Stimulated activated CD4-positive, alpha-beta T cell treated with anti-CD3 and anti-CD28 coated beads, Interleukin-15, amount 100 ng/mL, for 1 hour (primary cell): ENCODE measurements around the gene RNU5B-1.
"Not testable (repeated sequence)": the region's sequence is repeated elsewhere in the genome, so short reads cannot be mapped to it uniquely, and the experiment has no call there.

Experiments
- DNase-seq, 2 donors: peaks; one replicate each; pipeline ENCODE4 v3.0.0-alpha.2; 2020; ENCODE audit warnings: low read depth in 1 of 2, low spot score in 1 of 2

RNU5B-1 gene

DNA sequence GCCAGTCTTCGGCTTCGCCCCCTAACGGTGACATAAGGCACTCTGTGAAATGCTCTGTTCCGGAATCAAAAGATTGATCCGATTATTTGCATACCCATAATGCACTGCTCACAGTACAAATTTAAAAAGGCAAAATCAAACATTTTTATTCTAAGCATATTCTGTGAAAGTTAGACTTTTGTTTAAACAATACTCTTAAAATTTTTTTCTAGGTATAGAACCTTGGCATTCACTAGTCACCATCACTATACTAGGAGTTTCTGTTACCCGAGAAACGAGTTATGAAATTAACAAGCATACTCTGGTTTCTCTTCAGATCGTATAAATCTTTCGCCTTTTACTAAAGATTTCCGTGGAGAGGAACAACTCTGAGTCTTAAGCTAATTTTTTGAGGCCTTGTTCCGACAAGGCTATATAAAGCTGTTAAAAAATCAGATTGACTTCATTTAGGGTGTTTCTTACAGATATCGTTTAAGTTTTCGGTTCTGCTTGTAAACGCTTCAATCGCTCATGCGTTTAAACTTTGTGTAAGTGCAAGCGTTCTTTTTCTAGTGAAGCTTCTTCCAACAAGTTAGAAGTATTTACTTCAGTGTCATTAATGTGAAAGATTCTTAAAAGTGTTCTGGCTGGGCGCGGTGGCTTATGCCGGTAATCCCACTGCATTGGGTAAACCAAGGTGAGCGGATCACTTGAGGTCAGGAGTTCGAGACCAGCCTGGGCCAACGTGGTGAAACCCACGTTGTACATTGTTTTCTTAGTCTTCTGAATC, at the start of gene RNU5B-1:
Gene RNU5B-1, plus strand, starts transcription at position 297 of the 769 bp plus-strand sequence.
- DNase-seq, result peak; percentile 54 to 63

DNA sequence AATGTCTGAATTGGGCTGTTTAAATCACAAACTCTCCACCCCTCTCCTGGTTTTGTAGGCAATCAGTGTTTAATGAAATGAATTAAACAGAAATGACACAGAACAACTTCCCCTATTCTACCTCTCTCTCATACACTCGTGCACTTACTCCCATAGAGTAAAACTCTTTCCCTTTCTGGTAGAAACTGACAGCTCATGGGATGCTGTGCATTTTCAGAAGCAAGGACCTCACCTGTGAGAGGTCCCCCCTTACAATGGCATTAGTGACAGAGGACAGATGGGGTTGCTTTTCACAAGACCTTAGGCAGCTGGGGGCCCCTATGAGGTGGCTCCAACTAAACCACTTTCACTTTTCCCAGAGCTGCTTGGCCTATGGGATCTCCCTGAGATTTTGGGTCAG, 49.7 kb upstream of the RNU5B-1 start:
- no peak for DNase-seq

- no peak for DNase-seq
Observed at GRCh38 chr15:65255486-65256140, 48.9 kb upstream of the RNU5B-1 start.

- no peak for DNase-seq
Observed at GRCh38 chr15:65258375-65259262, 45.9 kb upstream of the RNU5B-1 start.

- no peak for DNase-seq
Observed at GRCh38 chr15:65259367-65259797, 45.1 kb upstream of the RNU5B-1 start.

DNA sequence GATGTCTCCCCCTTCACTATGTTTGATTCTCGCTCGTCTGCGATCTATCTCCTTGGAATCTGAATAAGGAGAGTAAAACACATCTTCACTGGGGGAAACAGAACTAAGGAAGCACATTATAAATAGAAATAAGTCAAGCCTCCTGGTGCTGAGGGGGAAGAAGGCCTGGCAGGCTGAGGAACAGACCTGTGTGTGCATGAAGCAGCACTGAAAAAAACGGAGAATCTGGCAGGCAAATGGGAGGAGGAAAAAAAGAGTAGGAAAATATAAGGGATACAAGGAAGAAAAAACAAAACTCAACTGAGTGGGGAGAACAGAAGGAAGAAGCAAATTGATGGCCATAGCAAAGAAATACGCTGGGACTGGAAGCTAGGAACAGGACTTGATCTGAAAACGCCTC, 43.5 kb upstream of the RNU5B-1 start:
- no peak for DNase-seq

DNA sequence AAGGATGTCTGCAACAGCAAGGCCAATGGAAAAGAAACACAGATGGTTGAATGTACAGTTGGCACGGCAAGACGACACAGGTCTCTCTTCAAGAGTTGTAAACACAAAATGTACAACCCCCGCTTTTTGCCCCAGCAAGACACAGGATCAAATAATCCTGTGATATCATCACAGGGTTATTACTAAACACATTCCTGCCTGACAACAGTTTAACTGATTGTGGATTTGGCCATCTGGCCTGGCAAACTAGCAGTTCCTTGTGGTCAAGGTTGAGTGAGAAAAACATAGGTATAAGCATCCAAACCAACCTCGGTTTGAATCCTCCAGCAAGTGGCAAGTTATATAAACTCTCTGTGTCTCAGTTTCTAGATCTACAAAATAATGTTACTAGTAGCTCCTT, 41.2 kb upstream of the RNU5B-1 start:
- no peak for DNase-seq

DNA sequence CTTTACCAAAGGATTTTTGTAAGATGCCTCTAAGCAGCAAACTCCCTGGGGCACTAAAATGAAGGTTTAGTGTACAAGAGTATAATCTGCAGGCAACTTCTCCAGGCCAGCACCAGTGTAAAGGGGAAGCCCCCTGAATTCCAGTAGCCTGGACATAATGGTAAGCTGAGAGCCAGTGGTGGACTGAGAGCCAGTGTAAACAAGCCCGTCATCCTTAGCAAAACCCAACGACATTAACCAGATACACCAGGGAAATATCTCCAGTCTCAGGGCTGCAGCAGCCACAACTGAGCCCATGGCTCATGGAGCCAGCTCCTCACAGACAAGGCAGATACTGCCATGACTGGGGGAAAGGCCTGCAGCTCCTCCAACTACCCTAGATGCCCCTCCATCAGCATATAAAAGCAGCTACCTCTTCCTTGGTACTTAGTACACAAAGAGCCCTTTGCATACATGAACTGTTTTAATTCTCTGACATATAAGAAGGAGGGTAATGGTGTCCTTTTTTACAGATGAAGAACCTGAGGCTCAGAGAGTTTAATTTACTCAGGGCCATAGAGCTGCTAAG, 39.5 kb upstream of the RNU5B-1 start:
- no peak for DNase-seq

- no peak for DNase-seq
Observed at GRCh38 chr15:65266469-65266868, 38.0 kb upstream of the RNU5B-1 start.

- no peak for DNase-seq
Observed at GRCh38 chr15:65268411-65268810, 36.1 kb upstream of the RNU5B-1 start.

DNA sequence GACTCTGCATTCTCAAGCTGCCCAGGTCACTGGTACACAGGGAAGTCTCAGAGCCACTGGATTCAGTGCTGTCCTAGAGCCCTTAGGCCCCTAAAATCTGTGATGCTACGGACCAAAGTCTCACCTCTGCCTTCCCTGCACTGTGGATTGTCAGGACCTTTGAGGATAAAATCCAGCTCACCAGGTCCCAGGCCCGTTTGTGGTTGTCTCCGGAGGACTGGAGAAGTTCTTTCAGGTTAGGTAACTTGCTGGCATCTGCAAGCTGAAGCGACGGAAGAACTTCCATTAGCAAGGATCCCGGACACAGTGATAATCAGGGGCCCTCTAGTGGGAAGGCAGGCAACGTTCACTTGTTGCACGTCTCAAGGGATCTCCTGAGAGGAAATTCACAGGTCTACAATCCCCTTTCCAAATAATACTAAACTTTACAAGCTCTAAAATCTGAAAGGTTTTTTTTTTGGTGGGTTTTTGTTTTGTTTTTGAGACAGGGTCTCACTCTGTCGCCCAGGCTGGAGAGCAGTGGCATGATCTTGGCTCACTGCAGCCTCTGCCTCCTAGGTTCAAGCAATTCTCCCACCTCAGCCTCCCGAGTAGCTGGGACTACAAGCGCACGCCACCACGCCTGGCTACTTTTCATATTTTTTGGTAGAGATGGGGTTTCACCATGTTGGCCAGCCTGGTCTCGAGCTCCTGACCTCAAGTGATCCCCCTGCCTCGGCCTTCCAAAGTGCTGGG, 33.5 kb upstream of the RNU5B-1 start:
- not testable (repeated sequence) for DNase-seq

DNA sequence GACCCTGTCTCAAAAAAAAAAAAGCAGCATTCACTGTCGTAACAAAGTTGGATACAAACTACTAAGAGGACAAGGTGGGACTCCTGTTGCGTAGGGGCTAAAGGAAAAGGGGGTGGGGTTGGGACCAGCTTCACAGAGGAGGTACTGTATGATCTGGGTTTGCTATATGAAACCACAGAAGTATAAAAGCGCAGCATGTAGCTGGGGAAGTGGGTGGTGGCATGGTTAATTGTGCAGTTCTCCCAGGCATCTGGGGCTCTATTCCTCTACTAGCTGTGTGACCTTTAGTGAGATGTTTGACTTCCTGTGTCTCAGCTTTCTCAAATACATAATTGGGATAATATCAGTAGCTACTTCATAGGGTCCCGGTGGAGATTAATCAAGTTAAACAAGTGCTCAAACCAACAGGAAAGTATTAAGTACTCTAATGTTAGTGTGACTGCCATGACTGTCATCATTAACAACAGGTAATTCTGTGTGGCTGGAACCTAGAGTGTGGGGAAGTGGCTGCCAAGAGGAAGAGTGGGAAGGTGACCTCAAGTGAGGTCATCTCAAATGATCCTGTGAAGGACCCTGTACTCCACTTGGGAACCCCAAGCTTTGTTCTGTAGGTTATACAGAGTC, 29.3 kb upstream of the RNU5B-1 start:
- no peak for DNase-seq

GRCh38 chr15:65275728-65276126, 28.8 kb upstream of the RNU5B-1 start:
- no peak for DNase-seq

- no peak for DNase-seq
Observed at GRCh38 chr15:65277015-65277414, 27.5 kb upstream of the RNU5B-1 start.

- no peak for DNase-seq
Observed at GRCh38 chr15:65278480-65278879, 26.0 kb upstream of the RNU5B-1 start.

- no peak for DNase-seq
Observed at GRCh38 chr15:65285291-65286068, 19.0 kb upstream of the RNU5B-1 start.

GRCh38 chr15:65286069-65286703, 18.3 kb upstream of the RNU5B-1 start:
- no peak for DNase-seq

- DNase-seq, result peak; percentile 87 to 89
Observed at GRCh38 chr15:65286704-65287519, 17.6 kb upstream of the RNU5B-1 start, which contains the start of gene PARP16. TSS of gene PARP16 (minus strand) at chr15:65286883. CDS start at chr15:65286426, 457 bp downstream.
